GM19397 (cell line): ENCODE results near the gene RCE1.

Experiments used
- ATAC-seq: cut with Tn5 transposase; IDR thresholded peaks from one replicate; pipeline ENCODE4 v1.9.1; 2021; ENCODE audit warnings: mild to moderate bottlenecking, moderate library complexity; ENCODE audit not compliant: unreplicated experiment

The RCE1 gene

DNA sequence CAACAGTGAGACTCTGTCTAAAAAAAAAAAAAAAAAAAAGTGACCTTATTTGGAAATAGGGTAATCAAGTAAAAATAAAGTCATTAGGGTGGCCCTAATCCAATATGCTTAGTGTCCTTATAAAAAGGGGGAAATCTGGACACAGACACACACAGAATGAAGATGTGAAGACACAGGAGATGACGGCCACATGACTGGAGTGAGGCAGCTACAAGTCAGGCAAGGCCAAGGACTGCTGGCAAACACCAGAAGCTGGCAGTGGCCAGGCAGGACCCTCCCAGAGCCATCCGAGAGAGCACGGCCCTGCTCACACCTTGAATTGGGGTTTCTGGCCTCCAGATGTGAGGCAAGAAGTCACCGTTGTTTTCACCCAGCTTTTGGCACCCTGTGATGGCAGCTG, 42.2 kb downstream of the RCE1 start:
- no peak for ATAC-seq

- no peak for ATAC-seq
Measured at GRCh38 chr11:66885950-66886440, 42.8 kb downstream of the RCE1 start.

DNA sequence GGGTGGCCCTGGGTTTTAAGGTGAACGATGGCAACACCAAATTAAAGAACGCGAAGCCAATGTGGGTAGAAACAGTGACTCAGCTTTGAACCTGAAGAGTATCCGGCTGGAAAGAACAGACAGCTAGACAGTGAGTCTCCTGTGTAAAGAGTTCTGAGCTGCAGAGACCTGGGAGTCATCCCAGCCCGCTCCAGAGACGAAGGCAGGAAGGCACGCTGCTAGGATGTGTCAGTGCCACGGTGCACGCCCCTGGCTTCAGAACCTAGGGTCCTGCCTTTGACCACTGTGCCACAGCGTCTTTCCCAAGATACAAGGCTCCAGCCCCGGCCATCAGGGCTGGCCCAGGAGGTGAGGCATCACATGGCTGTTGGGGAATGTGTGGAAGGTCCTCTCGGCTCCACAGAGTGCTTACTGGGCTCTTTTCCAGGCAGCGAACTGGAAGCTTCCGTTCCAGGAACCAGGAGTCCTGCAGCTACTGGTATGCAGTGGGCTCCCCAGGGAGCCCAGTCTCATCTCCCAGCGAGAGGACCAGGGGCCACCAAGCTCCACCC, 43.5 kb downstream of the RCE1 start:
- no peak for ATAC-seq

DNA sequence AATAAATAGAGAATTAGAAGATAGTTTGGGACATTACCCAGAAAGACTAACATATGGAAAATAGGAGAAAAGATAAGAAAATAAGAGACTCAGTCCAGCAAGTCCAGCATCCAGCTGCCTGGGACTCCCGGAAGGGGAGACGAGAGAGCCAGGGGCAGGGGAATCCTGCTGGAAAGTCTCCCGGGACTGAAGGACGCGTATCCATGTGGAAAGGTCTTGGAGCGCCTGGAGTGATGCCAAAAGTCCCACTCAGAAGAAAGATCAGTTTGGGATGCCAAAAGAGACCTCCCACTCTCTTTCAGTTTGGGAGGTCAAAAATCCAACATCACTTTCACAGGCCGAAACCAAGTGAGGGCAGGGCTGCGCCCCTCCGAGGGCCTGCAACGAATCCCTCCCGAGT, 44.3 kb downstream of the RCE1 start:
- no peak for ATAC-seq

DNA sequence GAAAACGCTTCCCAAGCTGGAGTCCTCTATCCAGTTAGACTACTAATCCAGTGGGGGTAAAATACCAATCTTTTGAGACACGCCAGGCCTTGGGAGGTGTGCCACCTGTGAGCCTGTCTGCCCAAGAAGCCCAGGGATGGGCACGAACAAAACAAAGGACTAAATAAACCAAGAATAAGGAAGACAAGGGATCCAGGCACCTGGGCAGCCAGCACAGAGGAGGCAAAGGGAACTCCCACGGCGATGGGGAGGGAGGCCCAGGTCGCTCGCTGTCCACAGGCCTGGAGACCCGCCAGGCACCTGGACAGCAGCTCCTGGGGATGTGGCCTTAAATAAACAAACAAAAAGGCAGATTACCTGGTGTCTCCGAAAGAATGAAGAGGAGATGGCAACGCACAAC, 45.0 kb downstream of the RCE1 start:
- no peak for ATAC-seq

GRCh38 chr11:66889960-66890359, 46.7 kb downstream of the RCE1 start:
- no peak for ATAC-seq

DNA sequence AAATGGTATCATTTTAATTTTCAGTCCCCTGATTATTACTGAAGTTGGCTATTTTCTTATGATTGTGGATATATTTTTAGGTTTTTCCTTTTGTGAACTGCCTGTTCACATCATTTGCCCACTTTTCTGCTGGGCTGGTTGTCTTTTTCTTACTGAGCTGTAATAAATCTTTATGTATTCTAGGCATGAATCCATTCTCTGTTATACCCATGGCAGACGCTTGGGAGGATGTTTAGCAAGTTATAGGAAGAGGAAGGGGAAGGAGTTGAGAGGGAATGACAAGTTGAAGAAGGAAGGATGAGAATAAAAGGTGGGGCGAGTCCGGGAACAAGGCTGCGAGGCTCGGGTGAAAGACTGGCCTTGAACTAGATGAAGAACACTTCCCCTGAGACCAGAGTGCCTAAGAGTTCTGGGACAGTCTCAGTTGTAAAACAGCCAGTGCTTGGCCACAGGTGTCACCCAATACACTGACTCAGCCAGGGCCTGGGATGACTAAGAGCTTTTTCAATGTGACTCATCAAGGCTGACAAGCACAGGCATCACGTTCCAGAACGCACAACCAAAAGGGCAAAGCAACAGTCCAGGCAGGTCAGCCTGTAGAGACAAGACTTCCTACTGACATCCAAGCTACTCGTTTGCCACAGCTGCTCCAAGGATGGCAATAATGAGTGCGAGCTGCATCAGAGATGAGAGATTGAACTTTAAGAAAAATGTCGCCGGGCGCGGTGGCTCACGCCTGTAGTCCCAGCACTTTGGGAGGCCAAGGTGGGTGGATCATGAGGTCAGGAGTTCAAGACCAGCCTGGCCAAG, 48.8 kb downstream of the RCE1 start:
- ATAC-seq: peak; percentile 61

DNA sequence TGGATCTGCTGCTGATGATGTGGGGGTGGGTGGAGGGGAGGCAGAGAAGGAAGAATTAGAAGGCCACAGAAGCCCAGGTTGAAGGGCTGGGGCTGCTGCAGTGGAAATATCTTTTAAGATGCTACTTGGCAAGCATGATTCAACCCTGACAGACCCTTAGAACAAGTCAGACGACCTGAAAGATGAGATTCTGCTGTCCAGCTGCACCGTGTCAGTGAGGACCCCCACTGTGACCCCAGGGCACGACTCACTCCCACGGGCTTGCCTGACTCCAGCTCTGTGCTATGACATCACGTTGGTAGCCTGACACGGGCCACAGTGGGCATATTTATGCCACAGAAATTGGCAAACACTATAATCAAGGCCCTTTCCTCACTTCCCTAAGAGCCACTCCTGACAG, 49.7 kb downstream of the RCE1 start:
- no peak for ATAC-seq

DNA sequence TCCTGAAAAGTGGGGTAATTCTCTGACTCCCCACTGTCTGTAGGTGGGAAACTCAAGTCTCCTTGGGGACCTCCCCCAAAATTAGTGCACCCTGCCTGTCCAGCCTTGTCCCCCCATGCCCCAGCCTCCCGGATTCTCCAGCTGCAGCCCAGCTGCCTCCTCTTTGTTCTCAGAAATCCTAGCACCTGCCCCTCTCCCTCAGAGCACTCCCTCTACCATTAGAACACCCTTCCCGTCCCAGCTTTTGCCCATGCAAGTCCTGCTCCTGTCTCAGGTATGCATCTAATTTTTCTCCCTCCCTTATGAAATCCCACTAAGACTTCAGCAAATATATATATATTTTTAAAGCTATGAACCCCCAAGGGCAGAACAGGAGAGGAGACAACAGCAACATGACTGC, 50.9 kb downstream of the RCE1 start:
- ATAC-seq: no peak
